ENCODE results near the gene CDR2.

- TF ChIP-seq POLR2AphosphoS5 (IDR thresholded peaks at IDR 0.05; ENCODE audit: low read depth, low read length) (no peak), POLR2A (IDR thresholded peaks at IDR 0.05; ENCODE audit: low read depth, low read length) (no peak), TAF1 (IDR thresholded peaks at IDR 0.05; ENCODE audit: low read depth, low read length) (no peak), POU2F2 (IDR thresholded peaks at IDR 0.05; ENCODE audit: low read depth, low read length) (no peak), PAX5 (IDR thresholded peaks at IDR 0.05; ENCODE audit: insufficient read depth, low read length, severe bottlenecking) (no peak), SPI1 (IDR thresholded peaks at IDR 0.05; ENCODE audit: low read depth, low read length) (no peak)
Observed at GRCh38 chr16:22356930-22357634, 17.3 kb downstream of the CDR2 start.
